ENCODE results near the gene COPA.

DNA sequence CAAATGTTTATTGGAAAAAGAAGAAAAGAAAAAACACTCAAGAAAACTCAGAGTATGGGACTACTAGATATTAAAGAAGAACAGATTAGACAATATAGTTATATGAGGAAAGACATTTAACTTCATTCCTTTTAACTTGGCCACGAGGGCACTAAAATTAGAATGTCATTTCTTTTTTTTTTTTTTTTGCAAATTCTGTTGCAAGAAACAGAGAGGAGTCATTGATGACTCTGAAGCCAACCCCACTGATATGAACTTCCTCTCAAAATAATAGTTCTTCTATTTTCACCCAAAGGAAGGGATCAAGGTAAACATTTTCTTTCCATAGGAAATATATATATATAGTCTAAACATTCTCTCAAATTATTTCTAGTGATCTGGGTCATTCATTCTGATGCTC, 33.5 kb downstream of the COPA start:
- TF ChIP-seq GATA2 (IDR thresholded peaks at IDR 0.05; ENCODE audit: low read depth, low read length) (no peak), GATA3 (IDR thresholded peaks at IDR 0.05; ENCODE audit: low read depth, low read length) (no peak)

Data from SH-SY5Y (cell line).